HCT116 (cell line): ENCODE results near the gene GPR68. TPM values are rescaled to one million over a fixed set of nuclear protein-coding genes. Genes with fewer than 3 reads are reported as not detected.

ENCODE experiments used
- ATAC-seq: fragments of 200-7000 bp; cut with Tn5 transposase; 2 replicates; pipeline ENCODE4 v1.9.1; 2020; ENCODE audit warnings: mild to moderate bottlenecking, moderate library complexity
- BruUV-seq: library from RNA; stranded (reverse); fragments of 400-500 nt; replicated peaks from 2 replicates; lab custom pipeline; 2021; lab: Mats Ljungman, UMichigan
- CTCF ChIA-PET: fragments of 300-600 bp; sonication (Branson Sonifier 250); formaldehyde crosslinking; loops from one replicate; lab custom pipeline; 2021; ENCODE audit warnings: antibody characterized with exemption; lab: Charles Lee
- POLR2A ChIA-PET: fragments of 300-600, 350-600 bp; sonication (Branson Sonifier 250); formaldehyde crosslinking; loops from one replicate; lab custom pipeline; 2021; ENCODE audit warnings: antibody characterized with exemption; lab: Charles Lee
- RAD21 ChIA-PET, 2 experiments: fragments of 300-600 bp; sonication (Branson Sonifier 250); formaldehyde crosslinking; loops; one replicate each; lab custom pipeline; 2023; ENCODE audit warnings: low total read pairs in 2 of 2; ENCODE audit not compliant: uncharacterized antibody in 2 of 2, unreplicated experiment in 2 of 2, low non-redundant PET in 1 of 2; lab: Charles Lee
- DNase-seq: peaks from one replicate; pipeline ENCODE4 v3.0.0-alpha.2; 2010; ENCODE audit warnings: low read depth, low spot score
- H2AFZ ChIP-seq: fragments of 200-600 bp; shearing (Covaris generic), sonication (generic); 2 replicates; pipeline ENCODE4 v1.6.1; 2017; ENCODE audit warnings: low read depth, mixed run types, mixed read lengths, antibody characterized with exemption, low read length; ENCODE audit not compliant: poor library complexity, severe bottlenecking
- H3K27ac ChIP-seq: 2 replicates; pipeline ENCODE4 v1.5.1; 2012; ENCODE audit warnings: low read depth, low read length
- H3K27me3 ChIP-seq: fragments of 200-600 bp; sonication (generic); 2 replicates; pipeline ENCODE4 v1.6.1; 2016; ENCODE audit warnings: mixed run types, low read length, mixed read lengths; ENCODE audit not compliant: insufficient read depth
- H3K36me3 ChIP-seq, 2 experiments: fragments of 200-500 bp in 1 of 2; fragments of 200-600 bp in 1 of 2; sonication (Bioruptor generic) in 1 of 2; sonication (generic) in 1 of 2; 2 replicates each; pipeline versions ENCODE4 v1.5.1 to v1.6.1; 2014 to 2016; ENCODE audit warnings: low read length in 2 of 2, inconsistent platforms in 1 of 2, mixed read lengths in 1 of 2, mixed run types in 1 of 2; ENCODE audit not compliant: insufficient read depth in 2 of 2, control insufficient read depth in 1 of 2
- H3K4me1 ChIP-seq, 2 experiments: fragments of 200-600 bp in 1 of 2; sonication (generic) in 1 of 2; 2 replicates each; pipeline versions ENCODE4 v1.5.1 to v1.6.1; 2012 to 2017; ENCODE audit warnings: low read length in 2 of 2, inconsistent platforms in 1 of 2, mild to moderate bottlenecking in 1 of 2, mixed read lengths in 1 of 2, mixed run types in 1 of 2, moderate library complexity in 1 of 2; ENCODE audit not compliant: insufficient read depth in 2 of 2, control insufficient read depth in 1 of 2
- H3K4me2 ChIP-seq: fragments of 200-600 bp; sonication (generic); 2 replicates; pipeline ENCODE4 v1.6.1; 2017; ENCODE audit warnings: mixed run types, low read length, mixed read lengths
- H3K4me3 ChIP-seq, 2 experiments: fragments of 200-600 bp in 1 of 2; sonication (generic) in 1 of 2; replicated peaks in 1 of 2; 2 replicates each; pipeline ENCODE4 v1.5.1; 2011 to 2016; ENCODE audit warnings: low read length in 2 of 2, control low read depth in 1 of 2, low read depth in 1 of 2, mild to moderate bottlenecking in 1 of 2, mixed read lengths in 1 of 2, mixed run types in 1 of 2
- H3K79me2 ChIP-seq: fragments of 200-600 bp; sonication (generic); 2 replicates; pipeline ENCODE4 v1.6.1; 2017; ENCODE audit warnings: mild to moderate bottlenecking, mixed run types, low read length, moderate library complexity, mixed read lengths; ENCODE audit not compliant: insufficient read depth
- H3K9ac ChIP-seq: fragments of 200-600 bp; sonication (generic); 2 replicates; pipeline ENCODE4 v1.6.1; 2016; ENCODE audit warnings: low read length, mixed read lengths
- H3K9me2 ChIP-seq: fragments of 200-600 bp; sonication (generic), shearing (Covaris generic); 2 replicates; pipeline ENCODE4 v1.6.1; 2017; ENCODE audit warnings: mixed run types, mild to moderate bottlenecking, moderate library complexity; ENCODE audit not compliant: insufficient read depth
- H3K9me3 ChIP-seq, 2 experiments: fragments of 200-500 bp in 1 of 2; fragments of 200-600 bp in 1 of 2; sonication (Bioruptor generic) in 1 of 2; sonication (generic) in 1 of 2; 2 replicates each; pipeline ENCODE4 v1.6.1; 2014 to 2017; ENCODE audit warnings: low read length in 2 of 2, mixed read lengths in 2 of 2, inconsistent platforms in 1 of 2, low read depth in 1 of 2, mild to moderate bottlenecking in 1 of 2, mixed run types in 1 of 2, moderate library complexity in 1 of 2; ENCODE audit not compliant: control insufficient read depth in 1 of 2, insufficient read depth in 1 of 2
- H4K20me1 ChIP-seq: fragments of 200-600 bp; sonication (generic), shearing (Covaris generic); 2 replicates; pipeline ENCODE4 v1.6.1; 2017; ENCODE audit warnings: mixed run types, mild to moderate bottlenecking, moderate library complexity; ENCODE audit not compliant: insufficient read depth
- EGR1 ChIP-seq: IDR thresholded peaks from 2 replicates; pipeline ENCODE4 v1.6.1; 2012; ENCODE audit warnings: low read depth
- intact Hi-C: fragments of 100-400 bp; cut with micrococcal nuclease; formaldehyde crosslinking; loops from 2 replicates; pipeline ENCODE4 v1.10.0; 2022
- total RNA-seq: library from RNA; stranded (reverse); gene quantifications from one replicate; pipeline ENCODE4 v1.2.1, GENCODE V29; 2021; ENCODE audit not compliant: unreplicated experiment
- TF ChIP-seq, protein P1 (sequence below), 3 experiments: fragments of 200-600 bp in 1 of 3; sonication (generic) in 1 of 3; IDR thresholded peaks in 2 of 3; conservative IDR thresholded peaks in 1 of 3; 2 replicates each; pipeline ENCODE4 v1.5.1; 2012 to 2017; ENCODE audit warnings: low read depth in 2 of 3, low read length in 2 of 3, antibody characterized with exemption in 1 of 3, borderline replicate concordance in 1 of 3, control low read depth in 1 of 3, mild to moderate bottlenecking in 1 of 3, mixed read lengths in 1 of 3, mixed run types in 1 of 3, moderate library complexity in 1 of 3; ENCODE audit not compliant: insufficient read depth in 1 of 3
- TF ChIP-seq, protein P2 (sequence below): IDR thresholded peaks from 2 replicates; pipeline ENCODE4 v1.6.1; 2012
- TF ChIP-seq, protein P3 (sequence below): IDR thresholded peaks from 2 replicates; pipeline ENCODE4 v1.6.1; 2012

Gene GPR68
- total RNA-seq, 1 experiment from 2014 or later: not detected

DNA sequence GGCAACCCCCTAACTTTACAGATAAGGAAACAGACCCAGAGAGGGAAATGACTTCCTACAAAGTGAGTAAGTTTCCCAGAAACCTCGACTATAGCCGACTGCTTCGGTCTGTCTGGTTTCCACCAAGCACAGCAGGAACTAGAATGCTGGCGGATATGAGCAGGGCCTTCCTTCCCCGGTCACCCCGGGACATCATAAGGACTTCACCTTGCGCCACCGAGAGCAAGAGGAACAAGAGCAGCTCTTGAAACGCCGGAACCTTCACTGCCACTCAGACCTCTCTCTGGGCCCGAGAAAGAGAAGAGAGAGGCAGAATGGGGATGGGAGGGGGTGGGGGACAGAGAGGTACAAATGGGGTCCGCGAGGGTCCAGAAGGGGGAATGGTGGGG is 29.4 kb upstream of the GPR68 start:
- Histone ChIP-seq H3K9me2 (no peaks in the 10 kb centered on the region), H3K9me3 (no peaks in the 10 kb centered on the region), H3K4me1 (no peaks in the 10 kb centered on the region), H3K4me3 (no peak overlapping the region), H3K79me2 (no peaks in the 10 kb centered on the region), H4K20me1 (no peaks in the 10 kb centered on the region), H3K27me3 (no peaks in the 10 kb centered on the region), H3K27ac (no peak overlapping the region), H3K9ac (no peak overlapping the region), H3K36me3 (0 out of 4 replicates have a peak, but pooled peaks cover 0 to 3% of the 10 kb centered on the region in 2 experiments), H3K4me2 (no peak overlapping the region), H2AFZ (no peak overlapping the region)
- DNase-seq: no peak
- intact Hi-C loops: no loop called here
- ChIA-PET CTCF (no interaction called here), RAD21 (no interaction called here), POLR2A (no interaction called here)
- TF ChIP-seq, protein P1, sequence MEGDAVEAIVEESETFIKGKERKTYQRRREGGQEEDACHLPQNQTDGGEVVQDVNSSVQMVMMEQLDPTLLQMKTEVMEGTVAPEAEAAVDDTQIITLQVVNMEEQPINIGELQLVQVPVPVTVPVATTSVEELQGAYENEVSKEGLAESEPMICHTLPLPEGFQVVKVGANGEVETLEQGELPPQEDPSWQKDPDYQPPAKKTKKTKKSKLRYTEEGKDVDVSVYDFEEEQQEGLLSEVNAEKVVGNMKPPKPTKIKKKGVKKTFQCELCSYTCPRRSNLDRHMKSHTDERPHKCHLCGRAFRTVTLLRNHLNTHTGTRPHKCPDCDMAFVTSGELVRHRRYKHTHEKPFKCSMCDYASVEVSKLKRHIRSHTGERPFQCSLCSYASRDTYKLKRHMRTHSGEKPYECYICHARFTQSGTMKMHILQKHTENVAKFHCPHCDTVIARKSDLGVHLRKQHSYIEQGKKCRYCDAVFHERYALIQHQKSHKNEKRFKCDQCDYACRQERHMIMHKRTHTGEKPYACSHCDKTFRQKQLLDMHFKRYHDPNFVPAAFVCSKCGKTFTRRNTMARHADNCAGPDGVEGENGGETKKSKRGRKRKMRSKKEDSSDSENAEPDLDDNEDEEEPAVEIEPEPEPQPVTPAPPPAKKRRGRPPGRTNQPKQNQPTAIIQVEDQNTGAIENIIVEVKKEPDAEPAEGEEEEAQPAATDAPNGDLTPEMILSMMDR (IDR thresholded peaks at IDR 0.05 in 2 of 3, conservative IDR thresholded peaks at IDR 0.05 in 1 of 3; ENCODE audit: borderline replicate concordance in 1 of 3, insufficient read depth in 1 of 3, low read depth in 2 of 3, low read length in 2 of 3): no peak
- BruUV-seq: no TSS peak
- no peak for ATAC-seq

DNA sequence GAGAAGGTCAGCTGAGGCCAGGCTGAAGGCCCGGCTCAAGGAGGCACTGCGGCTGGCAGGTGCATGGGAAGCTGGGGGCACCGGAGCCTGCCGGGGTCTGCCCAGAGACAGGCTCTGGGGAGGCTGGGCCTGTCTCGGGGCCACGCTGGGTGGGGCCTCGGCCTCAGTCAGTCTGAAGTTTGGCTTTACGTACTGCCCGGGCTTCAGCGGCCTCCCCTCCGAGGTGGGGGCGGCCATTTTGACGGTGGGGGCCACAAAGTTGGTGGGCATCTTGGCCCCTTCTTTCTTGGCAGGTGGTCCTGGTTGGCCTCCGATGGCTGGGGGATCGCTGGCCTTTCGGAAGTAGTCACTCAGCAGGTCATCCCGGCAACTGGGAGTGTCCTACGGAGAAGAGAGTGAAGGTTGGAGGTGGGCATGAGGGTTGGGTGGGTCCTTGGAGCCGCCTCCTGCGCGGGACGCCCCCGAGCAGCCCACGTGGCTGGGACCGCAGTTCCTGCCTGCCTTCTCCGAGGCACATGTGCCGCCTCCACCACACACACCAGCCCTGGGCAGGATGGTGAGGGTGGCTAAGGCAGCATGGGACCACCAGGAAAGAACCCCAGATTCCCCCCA is 28.9 kb upstream of the GPR68 start:
- Histone ChIP-seq H3K27ac (no peak overlapping the region), H3K79me2 (no peaks in the 10 kb centered on the region), H3K4me2 (no peak overlapping the region), H2AFZ (no peak overlapping the region), H3K9ac (no peak overlapping the region), H4K20me1 (no peaks in the 10 kb centered on the region), H3K27me3 (no peaks in the 10 kb centered on the region), H3K4me1 (no peaks in the 10 kb centered on the region), H3K36me3 (0 out of 4 replicates have a peak, but pooled peaks cover 0 to 2% of the 10 kb centered on the region in 2 experiments), H3K9me3 (no peaks in the 10 kb centered on the region), H3K4me3 (no peak overlapping the region), H3K9me2 (no peaks in the 10 kb centered on the region)
- intact Hi-C loops: no loop called here
- ATAC-seq (no peak), DNase-seq (no peak)
- ChIA-PET CTCF (no interaction called here), RAD21 (no interaction called here), POLR2A (no interaction called here)
- BruUV-seq: no TSS peak
- no peak for TF ChIP-seq EGR1
- TF ChIP-seq, protein P2, sequence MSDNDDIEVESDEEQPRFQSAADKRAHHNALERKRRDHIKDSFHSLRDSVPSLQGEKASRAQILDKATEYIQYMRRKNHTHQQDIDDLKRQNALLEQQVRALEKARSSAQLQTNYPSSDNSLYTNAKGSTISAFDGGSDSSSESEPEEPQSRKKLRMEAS: no peak
- TF ChIP-seq, protein P3, sequence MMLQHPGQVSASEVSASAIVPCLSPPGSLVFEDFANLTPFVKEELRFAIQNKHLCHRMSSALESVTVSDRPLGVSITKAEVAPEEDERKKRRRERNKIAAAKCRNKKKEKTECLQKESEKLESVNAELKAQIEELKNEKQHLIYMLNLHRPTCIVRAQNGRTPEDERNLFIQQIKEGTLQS: no peak
